ENCODE results near the gene SLC7A7.
"Not testable (repeated sequence)": the region's sequence is repeated elsewhere in the genome, so short reads cannot be mapped to it uniquely, and the experiment has no call there.

Gene SLC7A7

GRCh38 chr14:22747769-22748168 is 67.5 kb downstream of the SLC7A7 start:
- DNase-seq, result no peak

GRCh38 chr14:22740020-22740419 is 75.2 kb downstream of the SLC7A7 start:
- DNase-seq, result no peak

- no peak for DNase-seq
Measured at GRCh38 chr14:22739423-22739822, 75.8 kb downstream of the SLC7A7 start.

- DNase-seq, result no peak
Measured at GRCh38 chr14:22737052-22737451, 78.2 kb downstream of the SLC7A7 start.

GRCh38 chr14:22736384-22736783 is 78.9 kb downstream of the SLC7A7 start:
- not testable (repeated sequence) for DNase-seq

GRCh38 chr14:22735096-22735495 is 80.1 kb downstream of the SLC7A7 start:
- no peak for DNase-seq

GRCh38 chr14:22733829-22734228 is 81.4 kb downstream of the SLC7A7 start:
- no peak for DNase-seq

- DNase-seq, result not testable (repeated sequence)
Measured at GRCh38 chr14:22732062-22732461, 83.2 kb downstream of the SLC7A7 start.

GRCh38 chr14:22726012-22726411 is 89.2 kb downstream of the SLC7A7 start:
- no peak for DNase-seq

GRCh38 chr14:22725374-22725773 is 89.9 kb downstream of the SLC7A7 start:
- DNase-seq, result not testable (repeated sequence)

GRCh38 chr14:22724847-22725246 is 90.4 kb downstream of the SLC7A7 start:
- not testable (repeated sequence) for DNase-seq

- no peak for DNase-seq
Measured at GRCh38 chr14:22723815-22724214, 91.4 kb downstream of the SLC7A7 start.

All from retina (tissue), 1 donor.